ENCODE data around the gene UBXN10. TPM values are rescaled to one million over a fixed set of nuclear protein-coding genes. Genes with fewer than 3 reads are reported as not detected.

Gene UBXN10
- total and polyA plus RNA-seq, 2 of the 8 experiments (the other 6 are each of a cell fraction or from before 2014, with no cell fraction given): 0.43 to 0.68 TPM

DNA sequence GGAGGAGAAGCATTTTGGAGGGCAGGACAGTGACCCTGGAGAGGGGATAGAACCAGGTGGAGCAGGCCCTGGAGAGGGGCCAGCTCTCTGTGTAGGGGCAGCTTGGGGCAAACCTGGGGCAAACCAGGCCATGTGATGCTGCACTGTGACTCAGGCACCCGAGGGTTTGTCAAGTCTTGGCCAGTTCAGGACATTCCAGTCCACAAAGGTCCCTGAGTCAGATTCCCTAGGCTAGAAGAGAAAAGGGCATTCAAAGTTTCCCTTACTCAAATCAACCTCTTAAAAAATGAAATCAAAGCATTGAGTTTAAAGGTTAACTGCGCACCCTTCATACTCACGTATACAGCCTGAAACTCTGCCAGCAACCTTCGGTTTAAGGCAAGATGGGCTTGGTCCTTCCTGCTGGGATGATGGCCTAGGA, 25.6 kb downstream of the UBXN10 start:
- no peak overlapping the region for H3K56ac ChIP-seq (replicated peaks; ENCODE audit: insufficient read length, low read depth, low read length)
- H4K5ac ChIP-seq (ENCODE audit: insufficient read length, low read depth, low read length): no peak overlapping the region
- no peaks in the 10 kb centered on the region for H3K36me3 ChIP-seq (ENCODE audit: control insufficient read depth in 2 of 4, insufficient read depth in 4 of 4, low read length in 3 of 4)
- peaks cover 0 to 4% (median 2%) of the 10 kb centered on the region in 4 experiments; a peak in 3 of 7 replicates for H3K4me1 ChIP-seq (replicated peaks in 1 of 4; ENCODE audit: control insufficient read depth in 3 of 4, insufficient read depth in 4 of 4, low read length in 3 of 4)
- no peaks in the 10 kb centered on the region for H3K23me2 ChIP-seq (ENCODE audit: low read depth, low read length)
- H3K4me2 ChIP-seq (ENCODE audit: insufficient read depth in 1 of 2, low read depth in 2 of 2, low read length in 2 of 2): no peak overlapping the region
- FAIRE-seq (no peak), DNase-seq (ENCODE audit: low read depth in 1 of 2, low spot score in 2 of 2) (no peak)
- no peak overlapping the region for H2BK20ac ChIP-seq (ENCODE audit: low read length)
- ChIA-PET CTCF (ENCODE audit: partially characterized antibody) (interaction anchor here (0.6 to 3.9 kb wide), 18 partner anchors 16 to 283 kb away, joined by 3 to 32 read pairs (median 4); no protein-coding TSS in a partner anchor), POLR2A (ENCODE audit: partially characterized antibody) (no interaction called here)
- H3K14ac ChIP-seq (ENCODE audit: insufficient read length): no peak overlapping the region
- no peak overlapping the region for H3K18ac ChIP-seq (ENCODE audit: extremely low read depth, low read length)
- no peak overlapping the region for H3K9ac ChIP-seq (replicated peaks in 1 of 4; ENCODE audit: extremely low read depth in 1 of 4, low read depth in 3 of 4, low read length in 3 of 4)
- H3K23ac ChIP-seq (ENCODE audit: insufficient read length): no peak overlapping the region
- H3K4ac ChIP-seq (replicated peaks; ENCODE audit: insufficient read length, low read depth, low read length): no peak overlapping the region
- H3K27me3 ChIP-seq (replicated peaks in 1 of 4; ENCODE audit: control insufficient read depth in 3 of 4, extremely low read depth in 1 of 4, insufficient read depth in 3 of 4, low read length in 3 of 4): no peaks in the 10 kb centered on the region; a peak in 1 of 7 replicates
- H4K91ac ChIP-seq (replicated peaks; ENCODE audit: insufficient read length, low read length): no peak overlapping the region
- H3K79me2 ChIP-seq (ENCODE audit: control insufficient read depth in 1 of 2, insufficient read depth in 2 of 2, low read length in 2 of 2): no peaks in the 10 kb centered on the region
- no peak overlapping the region for H2BK120ac ChIP-seq (replicated peaks; ENCODE audit: low read depth, low read length)
- WGBS, 2 experiments (ENCODE audit: extremely low coverage in 1 of 2, insufficient coverage in 1 of 2, insufficient read length in 1 of 2, insufficient replicate concordance in 2 of 2, low coverage in 1 of 2, low lambda C conversion rate in 2 of 2, missing lambda C conversion rate in 1 of 2): 66% methylated on average over 4 of the region's 4 CpGs; no CpG with 5 or more reads in 1 of the 2 experiments
- H3K27ac ChIP-seq (ENCODE audit: low read depth, low read length): no peak overlapping the region
- no peaks in the 10 kb centered on the region for H3K79me1 ChIP-seq (ENCODE audit: low read depth, low read length)
- no peaks in the 10 kb centered on the region for H3K9me3 ChIP-seq (ENCODE audit: insufficient read depth in 2 of 2, low read depth in 1 of 2, low read length in 1 of 2)
- H2BK15ac ChIP-seq (ENCODE audit: low read length): 0 out of 2 replicates have a peak overlapping the region, but pooled peaks have one; percentile 4
- TF ChIP-seq, protein P1, sequence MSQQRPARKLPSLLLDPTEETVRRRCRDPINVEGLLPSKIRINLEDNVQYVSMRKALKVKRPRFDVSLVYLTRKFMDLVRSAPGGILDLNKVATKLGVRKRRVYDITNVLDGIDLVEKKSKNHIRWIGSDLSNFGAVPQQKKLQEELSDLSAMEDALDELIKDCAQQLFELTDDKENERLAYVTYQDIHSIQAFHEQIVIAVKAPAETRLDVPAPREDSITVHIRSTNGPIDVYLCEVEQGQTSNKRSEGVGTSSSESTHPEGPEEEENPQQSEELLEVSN (IDR thresholded peaks at IDR 0.05): no peak
- TF ChIP-seq CREB1 (IDR thresholded peaks at IDR 0.05): no peak
- TF ChIP-seq YY1 (IDR thresholded peaks at IDR 0.05; ENCODE audit: low read depth, low read length): no peak
- TF ChIP-seq PHF8 (conservative IDR thresholded peaks at IDR 0.05; ENCODE audit: low read depth, low read length): no peak
- TF ChIP-seq EP300 (IDR thresholded peaks at IDR 0.05; ENCODE audit: borderline replicate concordance in 1 of 2, low read depth in 2 of 2, low read length in 2 of 2): no peak
- no peak for TF ChIP-seq RNF2 (IDR thresholded peaks at IDR 0.05; ENCODE audit: borderline replicate concordance, low read depth, low read length, missing control alignments, poor library complexity, severe bottlenecking)
- no peak for TF ChIP-seq ZNF274 (IDR thresholded peaks at IDR 0.05; ENCODE audit: borderline replicate concordance, extremely low read depth, low read length)
- no peak for TF ChIP-seq TEAD4 (IDR thresholded peaks at IDR 0.05; ENCODE audit: low read depth, low read length)
- TF ChIP-seq POLR2AphosphoS5 (IDR thresholded peaks at IDR 0.05; ENCODE audit: low read depth, low read length): no peak
- no peak for TF ChIP-seq SIX5 (IDR thresholded peaks at IDR 0.05; ENCODE audit: low read depth, low read length)
- no peak for TF ChIP-seq RFX5 (IDR thresholded peaks at IDR 0.05; ENCODE audit: borderline replicate concordance, low read depth, low read length)
- TF ChIP-seq SP1 (IDR thresholded peaks at IDR 0.05; ENCODE audit: low read depth, low read length): no peak
- TF ChIP-seq BACH1 (IDR thresholded peaks at IDR 0.05; ENCODE audit: low read length): no peak
- TF ChIP-seq SP4 (IDR thresholded peaks at IDR 0.05; ENCODE audit: low read length): no peak
- no peak overlapping the region for H2AFZ ChIP-seq (ENCODE audit: low read length)
- no peaks in the 10 kb centered on the region for H4K20me1 ChIP-seq (replicated peaks in 1 of 2; ENCODE audit: control insufficient read depth in 1 of 2, insufficient read depth in 2 of 2, low read length in 2 of 2)
- no peak overlapping the region for H2BK5ac ChIP-seq (ENCODE audit: low read depth, low read length)
- H3K4me3 ChIP-seq (ENCODE audit: extremely low read depth in 1 of 4, insufficient read depth in 2 of 4, low read depth in 3 of 4, low read length in 4 of 4): no peak overlapping the region
- no peak overlapping the region for H4K8ac ChIP-seq (ENCODE audit: extremely low read depth, insufficient read depth, low read length)
- H2BK12ac ChIP-seq (ENCODE audit: low read depth, low read length): no peak overlapping the region; the same call in 1 of the 2 replicates
- H2AK5ac ChIP-seq (ENCODE audit: low read depth, low read length): no peak overlapping the region
